GM10847 (cell line): ENCODE data around the gene UTP14C.

Experiments used
- POLR2A ChIP-seq: IDR thresholded peaks from 2 replicates; pipeline ENCODE4 v1.6.1; 2011; ENCODE audit not compliant: insufficient read length; ENCODE audit errors: extremely low read depth

Gene UTP14C

GRCh38 chr13:52024481-52024880 lies at the start of gene UTP14C:
Gene UTP14C, plus strand, starts transcription at chr13:52024691. Its CDS starts 4,114 bp downstream, at chr13:52028805.
- TF ChIP-seq POLR2A: no peak

- no peak for TF ChIP-seq POLR2A
Measured at GRCh38 chr13:51976423-51976822, 48.1 kb upstream of the UTP14C start.

- no peak for TF ChIP-seq POLR2A
Measured at GRCh38 chr13:51976890-51977289, 47.6 kb upstream of the UTP14C start.

- no peak for TF ChIP-seq POLR2A
Measured at GRCh38 chr13:51977625-51978024, 46.9 kb upstream of the UTP14C start.

GRCh38 chr13:51978796-51979556 lies 45.5 kb upstream of the UTP14C start:
- TF ChIP-seq POLR2A: no peak

GRCh38 chr13:51980908-51981307 lies 43.6 kb upstream of the UTP14C start:
- TF ChIP-seq POLR2A: no peak

GRCh38 chr13:51981355-51981754 lies 43.1 kb upstream of the UTP14C start:
- no peak for TF ChIP-seq POLR2A

GRCh38 chr13:51988988-51989618 lies 35.4 kb upstream of the UTP14C start:
- no peak for TF ChIP-seq POLR2A

GRCh38 chr13:51993713-51994112 lies 30.8 kb upstream of the UTP14C start:
- no peak for TF ChIP-seq POLR2A

GRCh38 chr13:51995677-51996551 lies 28.6 kb upstream of the UTP14C start:
- no peak for TF ChIP-seq POLR2A

- TF ChIP-seq POLR2A: no peak
Measured at GRCh38 chr13:51996641-51997040, 27.9 kb upstream of the UTP14C start.

- no peak for TF ChIP-seq POLR2A
Measured at GRCh38 chr13:51997186-51997585, 27.3 kb upstream of the UTP14C start.

GRCh38 chr13:51997641-51998330 lies 26.7 kb upstream of the UTP14C start:
- TF ChIP-seq POLR2A: no peak

- no peak for TF ChIP-seq POLR2A
Measured at GRCh38 chr13:51998723-51999509, 25.6 kb upstream of the UTP14C start.
